ENCODE results near the gene CD34.

DNA sequence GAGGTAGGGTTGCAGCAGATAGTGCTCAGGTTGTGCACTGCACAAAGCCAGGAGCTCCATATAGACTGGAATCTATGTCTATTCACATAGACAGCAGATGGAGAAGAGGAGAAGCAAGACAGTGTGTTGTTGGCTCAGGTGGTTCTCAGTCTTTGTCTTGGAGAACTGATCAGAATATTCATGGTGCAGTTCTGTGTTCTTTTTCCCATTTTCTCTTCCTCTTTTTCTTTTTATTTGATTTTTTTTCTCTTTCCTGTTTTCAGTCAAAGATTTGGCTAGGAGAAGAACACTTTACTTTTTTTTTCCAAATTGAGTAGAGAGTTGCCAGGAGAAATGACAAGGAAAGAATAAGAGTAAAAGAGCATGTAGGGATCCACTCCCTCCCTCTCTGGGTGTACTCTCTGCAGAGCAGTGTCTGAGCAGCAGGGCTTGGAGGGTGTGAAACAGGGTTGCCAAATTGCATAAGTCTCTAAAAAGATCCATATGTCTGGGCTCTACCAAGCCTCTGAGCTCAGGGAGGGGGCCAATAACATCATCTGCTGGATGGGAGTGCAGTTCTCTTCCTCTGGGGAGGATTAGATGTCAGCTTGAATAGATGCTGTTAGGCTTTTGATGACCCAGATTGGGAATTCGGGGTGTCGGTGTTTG, 8.7 kb upstream of the CD34 start:
- TF ChIP-seq, protein P1, sequence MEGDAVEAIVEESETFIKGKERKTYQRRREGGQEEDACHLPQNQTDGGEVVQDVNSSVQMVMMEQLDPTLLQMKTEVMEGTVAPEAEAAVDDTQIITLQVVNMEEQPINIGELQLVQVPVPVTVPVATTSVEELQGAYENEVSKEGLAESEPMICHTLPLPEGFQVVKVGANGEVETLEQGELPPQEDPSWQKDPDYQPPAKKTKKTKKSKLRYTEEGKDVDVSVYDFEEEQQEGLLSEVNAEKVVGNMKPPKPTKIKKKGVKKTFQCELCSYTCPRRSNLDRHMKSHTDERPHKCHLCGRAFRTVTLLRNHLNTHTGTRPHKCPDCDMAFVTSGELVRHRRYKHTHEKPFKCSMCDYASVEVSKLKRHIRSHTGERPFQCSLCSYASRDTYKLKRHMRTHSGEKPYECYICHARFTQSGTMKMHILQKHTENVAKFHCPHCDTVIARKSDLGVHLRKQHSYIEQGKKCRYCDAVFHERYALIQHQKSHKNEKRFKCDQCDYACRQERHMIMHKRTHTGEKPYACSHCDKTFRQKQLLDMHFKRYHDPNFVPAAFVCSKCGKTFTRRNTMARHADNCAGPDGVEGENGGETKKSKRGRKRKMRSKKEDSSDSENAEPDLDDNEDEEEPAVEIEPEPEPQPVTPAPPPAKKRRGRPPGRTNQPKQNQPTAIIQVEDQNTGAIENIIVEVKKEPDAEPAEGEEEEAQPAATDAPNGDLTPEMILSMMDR (IDR thresholded peaks at IDR 0.05) = no peak
- TF ChIP-seq POLR2A (IDR thresholded peaks at IDR 0.05) = no peak

Measured in right lobe of liver (tissue), 4 donors.